ENCODE measurements around the gene GJB3.

GRCh38 chr1:34792424-34792823 is 11.4 kb downstream of the GJB3 start:
- TF ChIP-seq, protein P1, sequence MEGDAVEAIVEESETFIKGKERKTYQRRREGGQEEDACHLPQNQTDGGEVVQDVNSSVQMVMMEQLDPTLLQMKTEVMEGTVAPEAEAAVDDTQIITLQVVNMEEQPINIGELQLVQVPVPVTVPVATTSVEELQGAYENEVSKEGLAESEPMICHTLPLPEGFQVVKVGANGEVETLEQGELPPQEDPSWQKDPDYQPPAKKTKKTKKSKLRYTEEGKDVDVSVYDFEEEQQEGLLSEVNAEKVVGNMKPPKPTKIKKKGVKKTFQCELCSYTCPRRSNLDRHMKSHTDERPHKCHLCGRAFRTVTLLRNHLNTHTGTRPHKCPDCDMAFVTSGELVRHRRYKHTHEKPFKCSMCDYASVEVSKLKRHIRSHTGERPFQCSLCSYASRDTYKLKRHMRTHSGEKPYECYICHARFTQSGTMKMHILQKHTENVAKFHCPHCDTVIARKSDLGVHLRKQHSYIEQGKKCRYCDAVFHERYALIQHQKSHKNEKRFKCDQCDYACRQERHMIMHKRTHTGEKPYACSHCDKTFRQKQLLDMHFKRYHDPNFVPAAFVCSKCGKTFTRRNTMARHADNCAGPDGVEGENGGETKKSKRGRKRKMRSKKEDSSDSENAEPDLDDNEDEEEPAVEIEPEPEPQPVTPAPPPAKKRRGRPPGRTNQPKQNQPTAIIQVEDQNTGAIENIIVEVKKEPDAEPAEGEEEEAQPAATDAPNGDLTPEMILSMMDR (IDR thresholded peaks at IDR 0.05), result no peak
- TF ChIP-seq EZH2 (IDR thresholded peaks at IDR 0.05; ENCODE audit: borderline replicate concordance, insufficient read depth, low read depth, low read length, poor library complexity, severe bottlenecking), result no peak
